HG03378 (cell line): ENCODE data around the gene AKT1.
"Not testable (repeated sequence)": the region's sequence is repeated elsewhere in the genome, so short reads cannot be mapped to it uniquely, and the experiment has no call there.

Experiments
- ATAC-seq: cut with Tn5 transposase; IDR thresholded peaks from one replicate; pipeline ENCODE4 v1.9.1; 2021; ENCODE audit warnings: mild to moderate bottlenecking, moderate library complexity; ENCODE audit not compliant: unreplicated experiment

The AKT1 gene

DNA sequence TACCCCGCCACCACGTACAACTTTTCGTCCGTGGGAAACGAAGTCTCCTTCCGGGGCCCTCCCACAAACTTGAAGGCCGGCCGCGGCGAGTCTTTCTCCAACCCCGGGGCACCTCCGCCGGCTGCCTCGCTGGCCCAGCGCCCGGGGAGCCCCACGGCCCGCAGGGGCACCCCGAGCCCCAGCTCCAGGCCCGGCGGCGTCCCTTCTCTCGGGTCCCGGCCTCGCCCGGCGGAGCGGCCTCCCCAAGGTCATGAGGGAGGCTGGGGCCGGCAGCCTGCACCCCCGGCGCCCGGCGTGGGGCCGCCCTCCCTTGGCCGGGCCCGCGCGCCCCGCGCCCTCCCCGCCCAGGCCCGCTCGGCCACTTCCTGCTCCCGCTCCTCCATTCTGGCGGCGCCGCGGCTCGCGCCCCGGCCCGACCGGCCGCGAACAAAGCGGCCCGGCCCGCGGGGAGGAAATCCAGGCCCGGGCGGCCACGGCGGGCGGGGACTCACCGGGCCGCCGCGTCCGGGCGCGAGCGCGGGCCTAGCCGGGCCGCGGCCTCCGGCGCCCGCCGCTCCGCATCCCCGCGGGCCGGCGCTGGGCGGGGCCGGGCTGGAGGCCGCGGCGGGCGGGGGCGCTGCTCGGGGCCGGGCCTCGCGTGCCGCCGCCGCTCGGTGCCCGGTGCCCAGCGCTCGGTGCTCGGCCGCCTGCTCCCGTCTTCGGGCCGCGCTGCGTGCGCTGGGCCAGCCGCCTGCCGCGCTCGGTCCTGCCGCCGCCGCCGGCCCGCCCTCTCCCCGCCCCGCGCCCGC is at the start of gene AKT1:
Gene AKT1, minus strand, starts transcription at position 756 of the 788 bp plus-strand sequence. CDS start 3,105 bp downstream, outside the sequence.
- ATAC-seq = no peak

DNA sequence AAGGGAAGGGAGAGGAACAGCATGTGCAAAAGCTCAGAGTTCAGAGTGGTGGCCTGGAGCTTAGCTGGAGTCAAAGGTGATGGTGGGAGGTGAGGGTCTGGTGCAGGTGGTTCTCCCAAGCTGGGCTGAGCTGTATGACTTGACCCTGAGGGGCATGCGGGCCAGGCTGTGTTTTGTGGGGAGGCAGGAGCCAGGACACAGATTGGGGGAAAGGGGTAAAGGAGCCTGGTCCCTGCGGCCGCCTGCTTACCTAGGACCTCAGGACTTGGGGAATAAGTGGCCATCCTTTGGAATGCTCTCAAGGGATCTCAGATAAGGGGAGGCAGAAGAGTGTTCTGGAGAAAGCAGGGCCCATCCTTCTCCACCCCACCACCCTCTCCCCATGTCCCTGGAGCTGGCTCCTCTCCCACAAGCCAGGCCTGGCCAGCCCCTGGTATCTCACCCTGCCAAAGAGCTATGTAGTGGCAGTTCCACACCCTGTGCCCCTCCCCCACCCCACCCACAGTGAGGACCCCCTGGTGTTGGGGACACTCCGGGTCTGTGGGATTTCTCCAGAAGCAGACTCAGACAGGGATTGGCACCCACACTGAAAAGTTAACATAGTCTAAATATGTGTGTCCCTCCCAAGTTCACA is 49.6 kb upstream of the AKT1 start:
- no peak for ATAC-seq

DNA sequence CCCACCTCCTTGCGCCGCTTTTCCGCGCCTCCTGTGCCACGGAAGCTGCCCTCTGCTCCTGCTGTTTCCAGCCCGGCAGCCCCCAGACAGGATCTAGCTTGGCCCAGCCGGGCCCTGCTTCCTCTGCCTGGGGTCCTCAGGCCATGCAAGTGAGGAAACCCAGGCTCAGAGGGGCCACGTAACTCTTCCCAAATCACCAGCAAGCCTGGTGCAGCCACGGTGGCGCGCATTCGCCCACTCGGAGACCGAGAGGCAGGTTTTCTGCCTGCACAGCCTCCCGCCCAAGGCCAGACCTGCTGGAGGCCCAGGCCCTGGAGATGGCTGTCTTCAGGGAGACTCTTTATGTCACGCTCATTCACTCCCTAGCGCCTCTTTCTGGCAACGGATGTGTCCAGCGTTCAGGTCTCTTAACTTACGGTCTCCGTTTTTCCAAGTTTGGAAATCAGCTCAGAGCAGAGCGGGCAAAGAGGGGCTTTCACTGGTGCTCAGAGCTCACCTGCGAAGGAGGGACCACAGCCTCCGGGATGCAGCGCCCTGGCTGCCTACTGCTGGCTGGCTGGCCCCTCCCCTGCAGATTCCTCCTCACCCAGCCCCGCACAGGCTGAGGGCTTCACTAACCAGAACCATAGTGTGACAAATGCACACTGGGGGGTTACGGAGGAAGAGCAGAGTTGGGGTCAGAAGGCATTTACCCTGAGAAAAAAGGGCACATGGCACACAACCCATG is 48.9 kb upstream of the AKT1 start:
- ATAC-seq = no peak

DNA sequence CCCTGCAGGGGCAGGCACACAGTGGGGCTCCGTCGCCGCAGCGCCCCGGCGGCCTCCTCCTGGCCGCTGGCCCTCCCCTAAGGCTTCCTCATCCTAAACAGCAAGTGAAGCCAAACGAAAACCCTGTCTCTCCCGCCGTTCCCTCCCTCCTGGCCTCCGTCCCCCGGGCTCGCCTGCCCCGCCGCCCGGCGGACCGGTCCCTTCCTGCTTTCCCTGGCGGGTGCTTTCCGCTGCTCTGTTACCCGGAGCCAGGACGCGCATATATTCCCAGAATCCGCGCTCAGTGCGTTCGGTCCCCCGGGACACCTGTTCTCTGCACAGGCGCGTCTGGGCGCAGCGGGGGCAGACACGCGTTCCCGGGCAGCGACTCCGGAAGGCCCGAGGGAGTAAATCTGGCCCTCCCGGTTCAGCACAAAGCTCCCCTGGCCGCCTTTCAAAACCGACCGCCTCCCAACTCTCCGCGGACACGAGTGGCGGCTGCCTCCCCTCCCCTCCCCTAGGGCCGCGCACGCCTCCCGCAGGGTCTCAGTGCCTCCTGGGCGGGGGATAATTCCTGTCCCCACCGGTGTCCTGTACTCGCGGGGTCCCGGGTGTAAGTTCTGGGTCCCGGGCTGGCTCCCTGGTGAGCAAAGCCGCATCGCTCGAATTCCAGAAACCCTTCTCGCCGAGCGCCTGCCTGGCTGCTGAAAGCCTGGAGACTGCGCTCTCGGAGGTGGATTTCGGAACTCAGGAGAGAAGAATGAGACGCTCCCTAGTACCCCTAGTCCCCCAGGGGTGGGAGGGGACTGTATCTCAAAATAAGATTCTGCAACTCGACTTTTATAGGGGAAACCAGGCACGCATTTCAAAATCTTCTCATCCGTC is 48.1 kb upstream of the AKT1 start:
- ATAC-seq = no peak

DNA sequence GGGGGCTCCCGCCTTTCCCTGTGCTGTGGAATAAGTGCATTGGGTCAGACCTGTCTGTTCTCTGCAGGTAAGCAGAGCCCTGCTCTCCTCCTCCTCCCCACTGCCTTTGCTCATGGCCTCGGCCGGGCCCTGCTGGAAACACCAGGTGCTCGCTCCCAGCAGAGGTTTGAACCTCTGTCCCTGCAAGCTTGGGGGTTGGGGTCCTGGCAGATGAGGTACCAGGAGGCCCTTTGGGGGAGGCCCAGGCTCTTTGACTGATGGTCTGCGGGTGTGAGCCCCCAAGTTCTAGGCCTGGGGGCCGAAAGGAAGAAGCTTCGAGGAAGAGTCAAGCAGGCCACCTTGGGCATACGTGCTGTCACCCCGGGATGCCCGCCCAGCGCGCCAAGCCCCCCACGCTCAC is 47.5 kb upstream of the AKT1 start:
- ATAC-seq = no peak

DNA sequence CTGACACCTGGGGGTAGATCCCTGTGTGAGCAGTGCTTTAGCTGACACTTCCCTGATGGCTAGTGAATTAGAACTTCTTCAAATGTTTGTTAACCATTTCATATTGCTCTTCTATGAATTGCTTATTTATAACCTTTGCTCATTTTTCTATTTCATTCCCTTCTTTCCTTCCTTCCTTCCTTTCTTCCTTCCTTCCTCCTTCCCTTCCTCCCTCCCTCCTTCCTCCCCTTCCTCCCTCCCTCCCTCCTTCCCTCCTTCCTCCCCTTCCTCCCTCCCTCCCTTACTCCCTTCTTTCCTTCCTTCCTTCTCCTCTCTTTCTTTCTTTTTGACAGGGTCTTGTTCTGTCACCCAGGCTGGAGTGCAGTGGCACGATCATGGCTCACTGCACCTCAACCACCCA is 46.2 kb upstream of the AKT1 start:
- ATAC-seq = no peak

DNA sequence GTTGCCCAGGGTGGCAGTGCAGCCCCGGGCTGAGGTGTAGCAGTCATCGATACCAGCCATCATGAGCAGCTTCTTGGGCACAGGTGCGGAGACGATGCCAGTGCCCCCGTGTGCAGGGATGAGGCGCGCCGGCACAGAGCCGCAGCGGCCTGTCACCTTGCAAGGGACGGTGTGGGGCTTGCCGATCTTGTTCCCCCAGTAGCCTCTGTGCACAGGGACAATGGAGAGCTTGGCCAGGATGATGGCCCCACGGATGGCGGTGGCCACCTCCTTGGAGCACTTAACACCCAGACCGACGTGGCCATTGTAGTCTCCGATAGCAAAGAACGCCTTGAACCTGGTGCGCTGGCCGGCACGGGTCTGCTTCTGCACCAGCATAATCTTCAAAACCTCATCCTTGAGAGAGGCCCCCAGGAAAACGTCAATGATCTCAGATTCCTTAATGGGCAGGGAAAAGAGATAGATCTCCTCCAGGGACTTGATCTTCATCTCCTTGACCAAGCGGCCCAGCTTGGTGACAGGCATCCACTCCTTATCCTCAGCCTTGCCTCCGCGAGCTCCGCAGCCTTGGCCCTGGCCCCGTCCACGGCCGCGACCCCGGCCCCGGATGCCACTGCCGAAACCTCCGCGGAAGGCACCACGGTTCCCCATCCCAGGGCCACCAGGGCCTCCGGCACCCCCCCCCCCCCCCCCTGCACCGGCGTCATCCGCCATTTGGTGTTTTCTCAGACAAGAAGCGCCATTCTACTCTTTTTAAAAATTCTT is 40.8 kb upstream of the AKT1 start:
- not testable (repeated sequence) for ATAC-seq

DNA sequence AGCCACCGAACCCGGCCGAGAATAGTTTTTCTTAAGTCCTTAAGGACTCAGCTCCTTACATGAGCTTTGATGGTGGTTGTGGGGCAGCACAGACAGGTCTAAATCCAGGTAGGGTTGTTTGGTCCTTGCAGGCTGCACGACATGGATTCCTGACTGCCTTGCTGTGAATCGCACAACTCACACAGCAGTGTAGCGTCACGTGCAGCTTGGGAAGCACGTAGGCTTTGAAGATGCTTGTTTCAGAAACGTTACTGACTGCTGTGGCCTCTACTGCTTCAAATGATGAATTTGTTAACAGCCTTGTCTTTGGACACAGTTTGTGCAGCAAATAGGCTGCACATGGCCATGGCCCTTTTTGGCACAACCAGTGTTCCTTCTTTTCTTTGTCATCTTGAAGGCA is 35.2 kb upstream of the AKT1 start:
- ATAC-seq = no peak

DNA sequence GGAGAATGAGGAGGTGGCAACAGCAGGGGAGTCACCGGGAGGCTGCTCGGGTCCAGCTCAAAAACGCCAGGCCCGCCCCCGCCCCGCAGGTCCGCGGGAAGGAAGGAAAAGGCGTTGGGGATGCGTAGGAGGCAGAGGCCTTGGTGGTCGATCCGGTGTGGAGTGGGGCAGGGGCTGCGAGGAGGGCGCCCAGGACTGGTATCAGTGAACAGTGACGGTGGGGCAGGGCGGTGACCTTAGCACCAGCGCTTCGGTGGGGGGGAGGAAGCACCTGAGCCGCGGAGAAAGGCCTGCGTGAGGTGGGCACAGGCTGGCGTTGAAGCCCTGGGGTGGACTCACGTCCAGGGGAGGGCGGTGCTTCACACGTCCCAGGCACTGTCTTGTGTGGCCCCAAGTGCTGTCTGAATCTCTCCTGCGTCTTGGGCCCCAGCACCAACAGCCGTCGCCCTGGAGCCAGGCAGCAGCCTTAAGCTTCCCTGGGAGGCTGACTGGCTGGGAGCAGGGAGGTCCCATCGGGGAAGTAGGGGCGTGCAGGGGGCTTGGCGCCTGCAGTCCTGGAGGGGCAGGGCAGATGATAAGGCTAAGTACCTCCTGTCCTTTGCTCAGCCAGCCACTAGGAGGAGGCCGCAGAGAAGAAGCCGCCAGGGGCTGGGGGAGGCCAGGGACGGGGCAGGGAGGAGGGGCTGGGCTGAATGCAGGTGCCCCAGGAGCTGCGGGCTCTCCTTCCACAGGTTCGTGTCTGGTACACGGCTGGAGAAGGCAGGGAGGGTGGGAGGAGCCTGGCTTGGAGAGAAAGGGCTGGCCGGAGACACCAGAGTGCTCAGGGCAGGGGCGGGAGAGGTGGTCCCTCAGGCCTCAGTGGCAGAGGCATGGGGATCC is 31.9 kb upstream of the AKT1 start:
- ATAC-seq = no peak

DNA sequence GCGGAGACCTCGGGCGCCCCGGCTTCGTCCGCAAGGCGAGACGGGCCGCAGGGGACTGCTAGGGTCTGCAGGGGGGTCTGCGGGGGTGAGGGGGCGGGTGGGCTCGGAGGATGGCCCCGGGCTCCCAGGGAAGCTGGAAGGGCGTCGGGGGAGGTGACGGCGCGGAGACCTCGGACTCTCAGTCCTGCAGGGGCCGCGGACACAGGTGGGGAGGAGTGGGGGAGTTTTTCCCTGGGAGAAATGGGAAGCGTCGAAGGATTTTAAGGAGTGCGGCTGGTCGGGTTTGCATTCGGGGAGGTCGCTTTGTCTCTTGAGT is 31.3 kb upstream of the AKT1 start:
- no peak for ATAC-seq

DNA sequence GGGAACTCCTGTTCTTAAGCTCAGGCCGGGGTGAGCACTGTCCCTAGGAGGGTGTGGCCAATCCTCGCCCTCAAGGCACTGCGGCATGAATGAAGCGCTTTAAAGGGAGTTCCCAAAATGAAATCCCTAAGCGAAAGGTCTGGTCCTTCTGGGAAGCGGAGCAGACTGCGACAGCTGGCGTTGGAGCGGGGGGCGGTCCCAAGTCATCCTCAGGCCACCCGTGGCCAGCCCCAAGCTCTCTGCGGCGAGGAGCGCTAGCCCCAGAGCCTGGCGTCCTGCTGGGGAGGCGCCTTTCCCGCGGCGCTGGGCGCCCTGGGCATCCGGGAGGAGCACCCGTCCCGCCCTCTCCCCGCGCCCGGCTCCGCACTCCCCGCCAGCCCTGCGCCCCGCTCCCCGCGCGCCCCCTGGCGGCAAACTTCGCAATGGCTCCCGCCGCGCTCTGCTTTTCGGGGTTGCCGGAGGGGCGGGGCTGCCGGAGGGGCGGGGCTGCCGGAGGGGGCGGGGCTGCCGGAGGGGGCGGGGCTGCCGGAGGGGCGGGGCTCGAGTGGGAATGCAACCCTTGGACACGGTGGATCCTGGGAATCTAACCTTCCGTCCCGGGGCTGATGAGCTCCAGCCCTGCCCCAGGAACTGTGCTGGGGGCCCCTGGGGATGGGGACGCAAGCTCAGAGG is 30.8 kb upstream of the AKT1 start:
- ATAC-seq = no peak

DNA sequence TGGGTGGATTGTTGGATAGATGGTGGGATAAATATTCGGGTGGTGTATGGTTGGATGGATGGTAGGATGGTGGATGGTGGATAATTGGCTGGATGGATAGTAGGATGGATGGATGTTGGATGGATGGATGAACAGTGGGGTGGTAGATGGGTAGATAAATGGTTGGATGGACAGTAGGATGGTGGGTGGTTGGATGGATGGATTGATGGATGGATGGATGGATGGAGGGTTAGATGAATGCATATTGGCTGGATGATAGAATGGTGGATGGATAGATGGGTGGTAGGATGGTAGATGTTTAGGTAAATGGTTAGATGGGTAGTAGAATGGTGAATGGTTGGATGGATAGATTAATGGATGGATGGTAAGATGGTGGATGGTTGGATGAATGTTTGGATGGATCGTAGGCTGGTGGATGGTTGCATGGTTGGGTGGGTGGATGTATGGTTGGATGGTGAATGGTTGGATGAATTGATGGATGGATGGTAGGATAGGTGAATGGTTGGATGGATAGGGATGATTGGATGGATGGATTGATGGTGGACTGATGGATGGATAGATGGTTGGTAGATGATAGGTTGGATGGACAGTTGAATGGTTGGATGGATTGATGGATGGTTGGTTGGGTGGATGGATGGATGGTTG is 28.9 kb upstream of the AKT1 start:
- ATAC-seq = no peak

DNA sequence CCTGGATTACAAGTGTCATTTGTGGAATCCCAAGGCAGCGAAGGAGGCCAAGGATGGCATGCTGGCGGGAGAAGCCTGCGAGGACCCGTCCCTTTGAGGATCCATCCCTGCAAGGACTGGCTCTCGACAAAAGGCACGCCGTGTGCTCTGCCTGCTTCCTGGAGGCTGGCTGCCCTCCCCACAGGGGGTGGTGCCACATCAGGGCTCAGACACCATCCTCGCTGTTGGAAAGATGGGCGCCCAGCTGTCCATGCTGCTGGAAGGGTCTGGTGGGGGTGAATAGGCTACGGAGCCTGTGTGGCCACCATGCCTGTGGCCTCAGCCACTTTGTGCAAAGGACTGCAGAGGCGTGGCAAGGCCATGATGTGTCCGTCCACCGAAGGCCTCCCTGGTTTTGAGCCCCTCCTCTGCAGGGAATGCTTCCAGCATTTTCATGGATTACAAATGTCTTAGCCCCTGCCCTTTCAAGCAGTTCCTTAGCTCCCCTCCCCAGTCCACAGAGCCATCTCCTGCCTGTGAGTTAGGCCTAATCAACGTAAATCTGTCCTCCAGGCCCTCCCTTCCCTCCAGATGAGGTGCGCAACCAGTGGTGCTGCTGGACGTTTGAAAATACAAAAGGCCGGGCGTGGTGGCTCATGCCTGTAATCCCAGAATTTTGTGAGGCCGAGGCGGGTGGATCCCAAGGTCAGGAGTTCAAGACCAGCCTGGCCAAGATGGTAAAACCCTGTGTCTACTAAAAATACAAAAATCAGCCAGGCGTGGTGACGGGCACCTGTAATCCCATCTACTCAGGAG is 27.5 kb upstream of the AKT1 start:
- no peak for ATAC-seq

DNA sequence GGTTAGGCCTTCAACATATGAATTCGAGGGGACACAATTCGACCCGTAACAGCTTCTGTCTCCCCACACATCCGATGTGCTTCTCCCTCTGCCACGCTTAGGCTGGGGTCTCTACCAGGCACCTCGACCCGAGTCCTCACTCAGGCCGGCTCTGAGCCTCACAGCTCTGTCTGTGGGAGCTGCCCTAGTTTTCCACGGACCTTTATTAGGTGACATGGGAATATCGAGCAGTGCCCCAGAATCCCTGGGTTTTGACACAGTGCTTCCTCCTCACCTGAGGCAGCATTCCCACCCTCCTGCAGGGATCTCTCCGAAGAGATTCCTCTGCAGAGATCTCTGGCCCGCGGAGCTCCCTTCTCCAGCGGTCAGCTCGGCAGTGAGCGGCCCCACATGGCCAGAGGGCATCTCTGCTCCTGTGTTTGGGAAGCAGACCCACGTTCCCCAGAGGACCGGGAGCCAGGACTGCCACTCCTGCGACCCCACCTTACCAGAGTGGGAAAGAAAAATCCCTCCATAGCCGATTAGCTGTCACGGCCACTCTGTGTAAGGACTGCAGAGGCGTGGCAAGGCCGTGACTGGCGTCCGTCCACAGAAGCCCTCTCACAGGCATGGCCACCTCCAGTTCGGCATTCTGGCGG is 26.5 kb upstream of the AKT1 start:
- no peak for ATAC-seq

DNA sequence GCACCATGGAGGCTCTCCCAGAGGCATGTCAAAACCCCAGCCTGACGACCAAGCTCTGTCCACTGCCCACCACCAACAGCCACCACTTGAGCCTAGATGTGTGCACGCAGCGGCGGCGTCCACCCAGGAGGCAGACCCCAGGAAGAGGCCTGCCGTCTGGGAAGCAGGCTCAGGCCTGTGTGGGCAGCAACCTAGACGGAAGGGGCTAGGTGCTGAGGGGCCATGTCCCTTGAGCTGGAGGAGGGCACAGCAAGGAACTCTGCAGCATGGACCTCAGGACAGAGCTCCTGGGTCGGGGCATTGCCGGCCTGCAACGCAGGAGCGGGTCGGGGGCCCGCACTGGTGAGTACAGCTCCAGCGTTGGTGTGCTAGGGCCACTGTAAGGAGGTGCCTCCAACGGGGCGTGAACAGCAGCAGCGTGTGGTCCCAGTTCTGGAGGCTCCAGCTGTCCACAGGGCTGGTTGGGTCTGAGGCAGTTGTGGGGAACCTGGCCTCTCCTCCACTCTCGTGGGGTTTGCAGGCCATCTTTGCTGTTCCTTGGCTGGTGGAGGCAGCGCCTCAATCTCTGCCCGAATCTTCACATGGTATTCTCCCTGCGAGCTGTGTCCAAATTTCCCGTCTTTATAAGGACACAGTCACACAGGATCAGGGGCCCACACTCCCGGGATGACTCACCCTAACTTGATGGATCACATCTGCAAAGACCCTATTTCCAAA is 25.8 kb upstream of the AKT1 start:
- ATAC-seq = no peak

DNA sequence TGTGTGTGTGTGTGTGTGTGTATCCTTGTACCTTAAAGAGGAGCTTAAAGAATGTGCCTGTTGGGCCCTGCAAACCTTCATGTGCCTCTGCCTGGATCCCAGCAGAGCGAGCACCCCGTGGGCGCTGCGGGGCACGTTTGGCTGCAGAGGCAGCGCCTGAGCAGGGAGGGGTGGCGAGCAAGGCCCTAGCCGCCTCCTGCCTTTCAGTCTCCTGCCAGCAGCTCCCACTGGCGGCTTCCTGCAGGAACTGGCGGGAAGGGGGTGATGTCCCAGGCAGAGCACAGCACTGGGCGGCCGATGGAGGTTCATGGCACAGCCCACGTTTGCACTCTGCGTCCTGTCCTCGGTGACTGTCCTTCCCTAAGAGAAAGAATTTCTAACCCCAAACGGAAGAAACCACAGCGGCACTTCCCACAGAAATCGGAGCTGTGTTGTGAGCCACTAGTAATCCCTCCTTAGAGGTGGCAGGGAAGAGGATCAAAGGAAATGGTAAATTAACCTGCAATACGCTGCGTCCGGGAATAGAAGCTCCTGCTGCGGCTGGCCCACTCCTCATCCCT is 25.2 kb upstream of the AKT1 start:
- ATAC-seq = no peak
